Body of pancreas (tissue), 4 donors: ENCODE results near the gene RELB. TPM values are rescaled to one million over a fixed set of nuclear protein-coding genes. Genes with fewer than 3 reads are reported as not detected.

ENCODE experiments used
- ATAC-seq: fragments of 150-250 bp; one replicate; pipeline ENCODE4 v1.9.1; 2016
- DNase-seq, 4 donors: peaks; one replicate each; pipeline ENCODE4 v3.0.0-alpha.2; 2019
- H3K27ac ChIP-seq, 4 donors: fragments of 200-600 bp; sonication (generic); 1 replicate in 3 of 4; 2 replicates in 1 of 4; pipeline versions ENCODE4 v1.5.1 to v1.6.1; 2016 to 2019; ENCODE audit warnings: mild to moderate bottlenecking in 1 of 4, mixed read lengths in 1 of 4, moderate library complexity in 1 of 4
- H3K27me3 ChIP-seq, 2 donors: fragments of 200-600 bp; sonication (generic); one replicate each; pipeline ENCODE4 v1.6.0; 2016; ENCODE audit warnings: mild to moderate bottlenecking in 1 of 2
- H3K36me3 ChIP-seq, 2 donors: fragments of 200-600 bp; sonication (generic); replicated peaks in 1 of 2; 2 replicates each; pipeline ENCODE4 v1.5.1; 2016; ENCODE audit warnings: low read depth in 2 of 2; ENCODE audit not compliant: insufficient read depth in 1 of 2
- H3K4me1 ChIP-seq: fragments of 200-600 bp; sonication (generic); one replicate; pipeline ENCODE4 v1.6.0; 2016
- H3K4me3 ChIP-seq, 2 donors: fragments of 200-600 bp; sonication (generic); 1 replicate in 1 of 2; 2 replicates in 1 of 2; pipeline ENCODE4 v1.5.1; 2016 to 2019
- H3K9me3 ChIP-seq, 3 donors: fragments of 200-600 bp; sonication (generic); 1 replicate in 2 of 3; 2 replicates in 1 of 3; pipeline ENCODE4 v1.5.1; 2016
- POLR2A ChIP-seq, 3 donors: fragments of 450-650 bp; IDR thresholded peaks; one replicate each; pipeline ENCODE4 v1.6.1; 2016; ENCODE audit warnings: antibody characterized with exemption in 3 of 3, mild to moderate bottlenecking in 2 of 3
- WGBS, 2 donors: methylation state at CpG; one replicate each; pipeline ENCODE4 v1.1.5; 2017; 5-methylcytosine and 5-hydroxymethylcytosine counted together
- intact Hi-C: fragments of 100-400 bp; cut with DNase I; formaldehyde crosslinking; loops from one replicate; pipeline ENCODE4 v1.15.1; 2023
- total RNA-seq, 2 donors: library from RNA; depleted of rRNA; stranded (reverse); fragments of >200 nt; gene quantifications; one replicate each; pipeline ENCODE4 v1.1.0, GENCODE V29; 2016
- TF ChIP-seq, protein P1 (sequence below), 7 experiments: fragments of 450-650 bp in 4 of 7; fragments of 200-600 bp in 3 of 7; sonication (generic) in 3 of 7; IDR thresholded peaks; one replicate each; pipeline ENCODE4 v1.5.1; 2016 to 2019; ENCODE audit warnings: antibody characterized with exemption in 7 of 7

Gene RELB
- total RNA-seq, 2 donors from 2014 or later, result 8.9 to 11.9 TPM

DNA sequence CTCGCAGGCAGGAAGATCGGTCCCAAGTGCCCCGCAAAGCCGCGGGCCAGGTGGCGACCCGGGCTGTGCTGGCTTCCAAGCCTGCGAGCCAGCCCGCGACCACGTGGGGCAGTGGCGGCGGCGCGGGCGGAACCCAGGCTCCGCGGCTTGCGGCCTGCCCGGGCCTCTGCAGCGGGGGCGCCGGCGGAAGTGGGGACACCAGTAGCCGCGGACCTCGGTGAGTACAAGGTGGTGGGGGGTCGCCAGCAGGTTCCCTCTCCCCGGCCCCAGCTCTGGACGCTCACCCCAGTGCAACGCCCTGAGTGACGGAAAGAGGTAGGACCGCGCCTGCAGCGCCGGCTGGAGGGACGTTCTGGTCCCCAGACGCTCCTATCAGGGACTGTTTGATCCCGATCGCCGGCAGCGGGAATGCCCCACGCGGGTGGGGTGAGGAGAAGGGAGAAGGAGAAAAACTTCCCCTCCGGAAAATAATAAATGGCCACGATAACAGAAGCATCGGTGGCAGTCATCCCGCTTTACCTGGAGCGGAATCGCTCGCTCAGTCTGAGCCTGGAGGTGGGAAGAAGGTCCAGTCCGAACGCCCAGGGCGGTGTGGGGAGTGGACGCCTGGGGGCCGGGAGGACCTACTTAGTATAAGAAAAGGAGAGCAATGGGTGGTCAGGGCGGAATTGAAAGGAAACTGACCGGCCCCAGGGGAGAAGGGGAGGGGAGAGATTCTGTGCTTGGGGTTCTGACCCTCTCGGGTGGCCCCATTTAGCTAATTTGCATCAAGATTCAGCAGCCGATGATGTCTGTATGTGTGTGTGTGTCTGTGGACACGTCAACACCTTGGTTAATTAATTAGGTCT, 78.0 kb downstream of the RELB start, which contains the start of gene GEMIN7:
GEMIN7 (plus strand) TSS at position 198 of the 848 bp plus-strand sequence. CDS start 10,855 bp downstream, outside the sequence.
- Histone ChIP-seq H3K36me3 (no peaks in the 10 kb centered on the region), H3K4me1 (peaks cover 41% of the 10 kb centered on the region), H3K4me3 (peak within 1 kb of the TSS; percentile 68 to 92), H3K27ac (peak within 1 kb of the TSS; percentile 58 to 84 (median 66)), H3K9me3 (no peaks in the 10 kb centered on the region), H3K27me3 (no peaks in the 10 kb centered on the region)
- DNase-seq (peak; percentile 74 to 85 (median 80)), ATAC-seq (peak; percentile 79)
- intact Hi-C loops, result no loop called here
- TF ChIP-seq, protein P1, sequence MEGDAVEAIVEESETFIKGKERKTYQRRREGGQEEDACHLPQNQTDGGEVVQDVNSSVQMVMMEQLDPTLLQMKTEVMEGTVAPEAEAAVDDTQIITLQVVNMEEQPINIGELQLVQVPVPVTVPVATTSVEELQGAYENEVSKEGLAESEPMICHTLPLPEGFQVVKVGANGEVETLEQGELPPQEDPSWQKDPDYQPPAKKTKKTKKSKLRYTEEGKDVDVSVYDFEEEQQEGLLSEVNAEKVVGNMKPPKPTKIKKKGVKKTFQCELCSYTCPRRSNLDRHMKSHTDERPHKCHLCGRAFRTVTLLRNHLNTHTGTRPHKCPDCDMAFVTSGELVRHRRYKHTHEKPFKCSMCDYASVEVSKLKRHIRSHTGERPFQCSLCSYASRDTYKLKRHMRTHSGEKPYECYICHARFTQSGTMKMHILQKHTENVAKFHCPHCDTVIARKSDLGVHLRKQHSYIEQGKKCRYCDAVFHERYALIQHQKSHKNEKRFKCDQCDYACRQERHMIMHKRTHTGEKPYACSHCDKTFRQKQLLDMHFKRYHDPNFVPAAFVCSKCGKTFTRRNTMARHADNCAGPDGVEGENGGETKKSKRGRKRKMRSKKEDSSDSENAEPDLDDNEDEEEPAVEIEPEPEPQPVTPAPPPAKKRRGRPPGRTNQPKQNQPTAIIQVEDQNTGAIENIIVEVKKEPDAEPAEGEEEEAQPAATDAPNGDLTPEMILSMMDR (IDR thresholded peaks at IDR 0.05), result peak in 2 of 7 experiments; percentile 12 to 27
- TF ChIP-seq POLR2A (IDR thresholded peaks at IDR 0.05), result peak in 2 of 3 donors; percentile 50 to 59
- 0 to 1% methylated on average over 31 to 61 of the region's 61 CpGs for WGBS, 2 donors

DNA sequence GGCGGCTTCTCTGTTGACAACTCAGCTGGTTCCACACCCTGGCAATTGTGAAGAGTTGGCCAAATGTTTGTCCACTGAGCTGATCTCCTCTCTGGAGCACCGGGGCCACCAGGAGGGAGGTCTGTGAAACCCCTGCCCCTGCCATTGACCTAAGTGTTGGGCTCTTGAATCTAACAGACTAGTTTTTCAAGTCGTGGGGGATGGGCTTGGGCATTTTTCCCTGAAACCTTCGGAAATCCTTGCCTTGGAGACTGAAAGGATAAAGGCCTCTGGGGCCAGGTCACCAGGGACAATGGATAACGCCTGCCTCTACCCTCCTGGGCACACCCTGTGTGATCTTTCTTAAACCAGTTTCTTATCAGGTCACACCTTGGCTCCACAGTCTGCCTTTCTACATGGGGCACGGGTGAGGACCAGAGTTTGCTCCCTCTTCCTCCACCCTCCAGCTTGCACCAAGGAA, 78.7 kb downstream of the RELB start:
- H3K27me3 ChIP-seq, result no peaks in the 10 kb centered on the region
- H3K27ac ChIP-seq, result peak overlapping the region in 3 of 4 donors; percentile 58 to 84 (median 70)
- ATAC-seq, result no peak
- no peaks in the 10 kb centered on the region for H3K9me3 ChIP-seq
- intact Hi-C loops, result no loop called here
- no peaks in the 10 kb centered on the region for H3K36me3 ChIP-seq
- TF ChIP-seq, protein P1 (IDR thresholded peaks at IDR 0.05), result no peak
- TF ChIP-seq POLR2A (IDR thresholded peaks at IDR 0.05), result no peak
- H3K4me3 ChIP-seq, result peak overlapping the region; percentile 68 to 92
- no peak for DNase-seq
- H3K4me1 ChIP-seq, result peaks cover 38% of the 10 kb centered on the region
- WGBS, 2 donors, result 3 to 8% methylated on average over 5 to 6 of the region's 6 CpGs

DNA sequence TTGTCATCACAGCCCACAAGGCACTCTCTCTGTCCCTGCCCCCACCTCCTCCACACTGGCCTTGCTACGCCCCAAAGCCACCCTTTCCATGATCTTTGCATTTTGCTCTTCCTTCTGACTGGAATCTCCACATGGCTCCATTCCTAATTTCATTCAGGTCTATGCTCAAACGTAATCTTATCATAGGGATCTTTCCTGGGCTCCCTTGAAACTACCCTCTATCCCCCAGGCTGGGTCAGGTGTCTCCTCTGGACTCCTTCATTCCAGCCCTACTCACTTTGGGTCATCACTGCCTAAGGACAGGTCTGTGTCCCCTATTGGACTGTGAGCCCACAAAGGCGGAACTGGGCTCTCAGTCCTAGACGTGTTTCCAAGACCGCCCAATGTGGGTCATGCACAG, 80.9 kb downstream of the RELB start:
- Histone ChIP-seq H3K27ac (no peak overlapping the region), H3K4me3 (no peak overlapping the region), H3K27me3 (no peaks in the 10 kb centered on the region), H3K9me3 (no peaks in the 10 kb centered on the region), H3K4me1 (peaks cover 19% of the 10 kb centered on the region), H3K36me3 (no peaks in the 10 kb centered on the region)
- no peak for DNase-seq
- WGBS, 2 donors, result 89 to 91% methylated on average over 5 of the region's 5 CpGs
- TF ChIP-seq, protein P1 (IDR thresholded peaks at IDR 0.05), result no peak
- TF ChIP-seq POLR2A (IDR thresholded peaks at IDR 0.05), result no peak
- no peak for ATAC-seq
- intact Hi-C loops, result no loop called here

DNA sequence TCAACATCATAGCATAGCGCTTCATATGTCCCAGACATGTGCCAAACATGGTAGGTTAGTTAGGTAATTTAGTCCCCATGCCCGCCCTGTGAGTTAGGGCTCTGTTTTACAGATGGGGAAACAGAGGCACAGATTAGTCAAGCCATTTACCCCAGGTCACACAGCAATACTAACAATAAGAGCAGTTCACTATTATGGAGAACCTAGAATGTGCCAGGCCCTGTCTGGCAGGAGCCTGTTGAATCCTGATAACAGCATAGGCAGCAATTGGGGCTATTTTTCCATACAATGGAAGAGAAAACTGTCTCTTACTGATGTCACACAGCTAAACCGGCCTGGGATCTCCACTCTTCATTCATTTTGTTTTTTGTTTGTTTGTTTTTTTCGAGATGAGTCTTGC, 85.2 kb downstream of the RELB start:
- 94 to 95% methylated on average over 4 of the region's 4 CpGs for WGBS, 2 donors
- Histone ChIP-seq H3K27me3 (no peaks in the 10 kb centered on the region), H3K4me1 (peaks cover 14% of the 10 kb centered on the region), H3K9me3 (no peaks in the 10 kb centered on the region), H3K27ac (no peak overlapping the region), H3K36me3 (peaks cover 0 to 2% of the 10 kb centered on the region in 2 donors), H3K4me3 (no peak overlapping the region)
- intact Hi-C loops, result no loop called here
- ATAC-seq (no peak), DNase-seq (no peak)
- no peak for TF ChIP-seq POLR2A (IDR thresholded peaks at IDR 0.05)
- TF ChIP-seq, protein P1 (IDR thresholded peaks at IDR 0.05), result no peak
